Measurements from ENCODE around the gene LARGE1.

DNA sequence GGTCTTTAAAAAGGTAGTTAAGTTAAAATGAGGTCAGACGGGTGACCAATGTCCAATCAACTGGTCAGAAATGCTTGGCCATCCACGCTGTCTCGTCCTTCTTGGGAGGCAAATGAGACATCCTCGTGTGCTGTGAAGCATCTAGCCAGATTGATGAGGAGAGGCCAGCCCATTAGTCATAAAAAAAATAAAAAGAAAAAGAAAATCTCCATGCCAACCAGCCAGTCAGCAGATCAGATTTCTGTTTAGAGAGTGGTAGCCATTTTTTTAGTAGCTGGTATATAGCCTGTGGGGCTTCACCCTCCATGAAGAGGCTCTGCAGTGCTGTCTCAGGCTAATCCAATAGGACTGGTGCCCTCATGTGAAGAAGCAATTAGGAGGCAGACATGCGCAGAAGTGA is 519.0 kb downstream of the LARGE1 start:
- TF ChIP-seq EZH2 (IDR thresholded peaks at IDR 0.05; ENCODE audit: borderline replicate concordance, low read depth, low read length, severe bottlenecking): no peak
- TF ChIP-seq CTCF (IDR thresholded peaks at IDR 0.05; ENCODE audit: borderline replicate concordance, extremely low read depth, low read length, poor library complexity, severe bottlenecking): no peak

Data from DND-41 (cell line).